ENCODE measurements around the gene IRGC. TPM values are rescaled to one million over a fixed set of nuclear protein-coding genes. Genes with fewer than 3 reads are reported as not detected.

IRGC gene
- total and polyA plus RNA-seq, 2 donors (not counting 3 experiments of a cell fraction or from before 2014, with no cell fraction given) = not detected

GRCh38 chr19:43719918-43720317 is 4.0 kb downstream of the IRGC start:
- Histone ChIP-seq H3K36me3 (ENCODE audit: control insufficient read depth in 2 of 2, extremely low read depth in 1 of 2, insufficient read depth in 2 of 2, low read length in 2 of 2) (no peaks in the 10 kb centered on the region), H3K4me1 (ENCODE audit: control insufficient read depth, extremely low read depth, insufficient read depth, low read length) (no peaks in the 10 kb centered on the region), H3K9ac (replicated peaks; ENCODE audit: extremely low read depth, insufficient read depth, low read length) (no peak overlapping the region), H3K9me1 (replicated peaks; ENCODE audit: control insufficient read depth, extremely low read depth, insufficient read depth, low read length) (no peaks in the 10 kb centered on the region), H3K27me3 (ENCODE audit: control insufficient read depth in 2 of 2, insufficient read depth in 2 of 2, low read length in 2 of 2) (no peaks in the 10 kb centered on the region), H3K27ac (ENCODE audit: insufficient read depth, low read depth, low read length) (no peak overlapping the region), H3K4me2 (ENCODE audit: insufficient read depth, low read length) (no peak overlapping the region), H2AFZ (ENCODE audit: low read depth, low read length) (no peak overlapping the region), H3K79me2 (ENCODE audit: control insufficient read depth, insufficient read depth, low read length) (no peaks in the 10 kb centered on the region), H4K20me1 (replicated peaks; ENCODE audit: control insufficient read depth, extremely low read depth, insufficient read depth, low read length) (no peaks in the 10 kb centered on the region), H3K9me3 (replicated peaks; ENCODE audit: control insufficient read depth, insufficient read depth, low read length) (no peaks in the 10 kb centered on the region), H3K4me3 (replicated peaks in 1 of 3; ENCODE audit: insufficient read depth in 1 of 3, low read depth in 1 of 3, low read length in 3 of 3) (no peak overlapping the region)
- ChIA-PET POLR2A (no interaction called here), CTCF (no interaction called here)
- TF ChIP-seq MYC (IDR thresholded peaks at IDR 0.05; ENCODE audit: low read depth, low read length) = no peak
- TF ChIP-seq EZH2 (IDR thresholded peaks at IDR 0.05; ENCODE audit: borderline replicate concordance, low read depth, low read length, severe bottlenecking) = no peak
- no peak for TF ChIP-seq POLR2A (IDR thresholded peaks at IDR 0.05; ENCODE audit: low read depth, low read length)
- TF ChIP-seq POLR2AphosphoS5 (IDR thresholded peaks at IDR 0.05; ENCODE audit: insufficient read depth, low read depth, low read length) = no peak
- TF ChIP-seq GATA2 (IDR thresholded peaks at IDR 0.05; ENCODE audit: insufficient read depth, insufficient read length, low read depth, low read length) = no peak
- TF ChIP-seq JUN (IDR thresholded peaks at IDR 0.05; ENCODE audit: borderline replicate concordance, insufficient read depth, insufficient read length, low read depth) = no peak
- TF ChIP-seq, protein P1, sequence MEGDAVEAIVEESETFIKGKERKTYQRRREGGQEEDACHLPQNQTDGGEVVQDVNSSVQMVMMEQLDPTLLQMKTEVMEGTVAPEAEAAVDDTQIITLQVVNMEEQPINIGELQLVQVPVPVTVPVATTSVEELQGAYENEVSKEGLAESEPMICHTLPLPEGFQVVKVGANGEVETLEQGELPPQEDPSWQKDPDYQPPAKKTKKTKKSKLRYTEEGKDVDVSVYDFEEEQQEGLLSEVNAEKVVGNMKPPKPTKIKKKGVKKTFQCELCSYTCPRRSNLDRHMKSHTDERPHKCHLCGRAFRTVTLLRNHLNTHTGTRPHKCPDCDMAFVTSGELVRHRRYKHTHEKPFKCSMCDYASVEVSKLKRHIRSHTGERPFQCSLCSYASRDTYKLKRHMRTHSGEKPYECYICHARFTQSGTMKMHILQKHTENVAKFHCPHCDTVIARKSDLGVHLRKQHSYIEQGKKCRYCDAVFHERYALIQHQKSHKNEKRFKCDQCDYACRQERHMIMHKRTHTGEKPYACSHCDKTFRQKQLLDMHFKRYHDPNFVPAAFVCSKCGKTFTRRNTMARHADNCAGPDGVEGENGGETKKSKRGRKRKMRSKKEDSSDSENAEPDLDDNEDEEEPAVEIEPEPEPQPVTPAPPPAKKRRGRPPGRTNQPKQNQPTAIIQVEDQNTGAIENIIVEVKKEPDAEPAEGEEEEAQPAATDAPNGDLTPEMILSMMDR (IDR thresholded peaks at IDR 0.05; ENCODE audit: extremely low read depth in 1 of 2, insufficient read depth in 1 of 2, low read depth in 1 of 2, low read length in 2 of 2) = no peak
- TF ChIP-seq, protein P2, sequence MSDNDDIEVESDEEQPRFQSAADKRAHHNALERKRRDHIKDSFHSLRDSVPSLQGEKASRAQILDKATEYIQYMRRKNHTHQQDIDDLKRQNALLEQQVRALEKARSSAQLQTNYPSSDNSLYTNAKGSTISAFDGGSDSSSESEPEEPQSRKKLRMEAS (IDR thresholded peaks at IDR 0.05; ENCODE audit: insufficient read depth, insufficient read length) = no peak
- no peak for TF ChIP-seq FOS (IDR thresholded peaks at IDR 0.05; ENCODE audit: borderline replicate concordance, insufficient read depth, low read length)
- dilution Hi-C loops (cut with MboI; ENCODE audit: extremely low pct_ligation_motif_present, low sequenced_read_pairs) = no loop called here
- BruUV-seq (replicated peaks) = no TSS peak
- FAIRE-seq = no peak
- intact Hi-C loops (cut with micrococcal nuclease) = no loop called here
- DNase-seq (ENCODE audit: low read depth, low spot score) = no peak

Data from endothelial cell of umbilical vein (primary cell).